GM18907 (cell line): ENCODE measurements around the gene BRME1.

Experiments
- ATAC-seq: cut with Tn5 transposase; IDR thresholded peaks from one replicate; pipeline ENCODE4 v1.9.1; 2021; ENCODE audit warnings: mild to moderate bottlenecking, moderate library complexity; ENCODE audit not compliant: unreplicated experiment

BRME1 gene

GRCh38 chr19:13888281-13888680, 17.6 kb downstream of the BRME1 start:
- ATAC-seq, result no peak

- no peak for ATAC-seq
Observed at GRCh38 chr19:13887517-13887916, 18.4 kb downstream of the BRME1 start.

GRCh38 chr19:13887018-13887436, 18.9 kb downstream of the BRME1 start:
- ATAC-seq, result no peak

GRCh38 chr19:13885826-13886365, 20.0 kb downstream of the BRME1 start:
- no peak for ATAC-seq

GRCh38 chr19:13884726-13885591, 21.0 kb downstream of the BRME1 start:
- no peak for ATAC-seq

GRCh38 chr19:13883516-13884064, 22.3 kb downstream of the BRME1 start:
- no peak for ATAC-seq

GRCh38 chr19:13882836-13883235, 23.1 kb downstream of the BRME1 start:
- ATAC-seq, result no peak

- ATAC-seq, result no peak
Observed at GRCh38 chr19:13882419-13882795, 23.5 kb downstream of the BRME1 start.

GRCh38 chr19:13881692-13882418, 24.1 kb downstream of the BRME1 start:
- no peak for ATAC-seq

- no peak for ATAC-seq
Observed at GRCh38 chr19:13881251-13881691, 24.6 kb downstream of the BRME1 start.

- peak; percentile 79 for ATAC-seq
Observed at GRCh38 chr19:13880059-13881043, 25.6 kb downstream of the BRME1 start.

GRCh38 chr19:13877303-13877702, 28.6 kb downstream of the BRME1 start:
- ATAC-seq, result no peak

- no peak for ATAC-seq
Observed at GRCh38 chr19:13876834-13877233, 29.1 kb downstream of the BRME1 start, which contains the start of gene NANOS3. NANOS3 (plus strand) TSS chr19:13877134; CDS start chr19:13877249, 115 bp downstream.

GRCh38 chr19:13875824-13876223, 30.1 kb downstream of the BRME1 start:
- no peak for ATAC-seq

- ATAC-seq, result no peak
Observed at GRCh38 chr19:13873834-13874515, 31.9 kb downstream of the BRME1 start.

- no peak for ATAC-seq
Observed at GRCh38 chr19:13872695-13873389, 33.1 kb downstream of the BRME1 start.

- ATAC-seq, result no peak
Observed at GRCh38 chr19:13872339-13872694, 33.6 kb downstream of the BRME1 start.

- no peak for ATAC-seq
Observed at GRCh38 chr19:13870873-13871272, 35.0 kb downstream of the BRME1 start.

GRCh38 chr19:13869281-13869680, 36.6 kb downstream of the BRME1 start:
- ATAC-seq, result no peak
